ENCODE results near the gene DCP1A.
"Not testable (repeated sequence)": the region's sequence is repeated elsewhere in the genome, so short reads cannot be mapped to it uniquely, and the experiment has no call there.

The DCP1A gene

DNA sequence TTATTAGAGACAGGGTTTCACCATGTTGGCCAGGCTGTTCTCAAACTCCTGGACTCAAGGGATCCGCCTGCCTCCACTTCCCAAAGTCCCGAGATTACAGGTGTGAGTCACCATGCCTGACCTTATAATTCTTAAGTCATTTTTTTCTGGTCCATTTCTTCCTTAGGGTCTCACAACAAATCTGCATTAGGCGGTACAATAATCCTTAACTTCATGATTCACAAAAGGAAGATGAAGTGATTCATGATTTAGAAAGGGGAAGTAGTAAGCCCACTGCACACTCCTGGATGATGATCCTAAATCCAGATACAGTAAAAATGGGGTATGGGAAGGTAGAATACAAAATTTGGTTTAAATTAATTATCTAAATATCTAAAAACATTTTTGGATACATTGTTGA, 46.5 kb downstream of the DCP1A start:
- H3K4me1 ChIP-seq (ENCODE audit: control insufficient read depth in 2 of 2, insufficient read depth in 2 of 2, low read length in 2 of 2) = no peaks in the 10 kb centered on the region
- H3K9ac ChIP-seq (ENCODE audit: low read depth in 1 of 2, low read length in 2 of 2) = no peak overlapping the region
- H3K27ac ChIP-seq (ENCODE audit: low read depth in 2 of 2, low read length in 2 of 2) = no peak overlapping the region
- no peak overlapping the region for H3K4me3 ChIP-seq (ENCODE audit: low read length in 2 of 2)
- no peaks in the 10 kb centered on the region for H3K27me3 ChIP-seq (ENCODE audit: control insufficient read depth in 2 of 2, insufficient read depth in 2 of 2, low read length in 2 of 2)
- peaks cover 28 to 33% of the 10 kb centered on the region in 2 donors for H3K36me3 ChIP-seq (ENCODE audit: control insufficient read depth in 2 of 2, insufficient read depth in 2 of 2, low read length in 2 of 2)
- H3K9me3 ChIP-seq (ENCODE audit: control insufficient read depth in 2 of 2, low read length in 2 of 2) = no peaks in the 10 kb centered on the region

DNA sequence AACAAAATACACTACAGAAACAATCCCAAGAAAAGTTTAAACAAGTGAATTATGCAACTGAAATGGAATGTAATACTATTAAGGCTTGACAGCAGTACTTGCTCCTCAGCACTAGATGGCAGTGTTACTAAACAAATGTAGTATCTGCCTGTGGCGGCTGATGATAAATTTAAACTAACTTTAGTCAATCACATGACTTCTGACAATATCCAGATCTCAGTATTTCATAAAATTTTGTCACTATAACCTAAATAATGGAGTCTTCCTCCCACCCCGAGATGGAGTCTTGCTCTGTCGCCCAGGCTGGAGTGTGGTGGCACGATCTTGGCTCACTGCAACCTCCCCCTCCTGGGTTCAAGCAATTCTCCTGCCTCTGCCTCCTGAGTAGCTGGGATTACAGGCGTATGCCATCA, 47.7 kb downstream of the DCP1A start:
- H3K9ac ChIP-seq (ENCODE audit: low read depth in 1 of 2, low read length in 2 of 2); H3K4me1 ChIP-seq (ENCODE audit: control insufficient read depth in 2 of 2, insufficient read depth in 2 of 2, low read length in 2 of 2); H3K27ac ChIP-seq (ENCODE audit: low read depth in 2 of 2, low read length in 2 of 2); H3K27me3 ChIP-seq (ENCODE audit: control insufficient read depth in 2 of 2, insufficient read depth in 2 of 2, low read length in 2 of 2); H3K9me3 ChIP-seq (ENCODE audit: control insufficient read depth in 2 of 2, low read length in 2 of 2); H3K4me3 ChIP-seq (ENCODE audit: low read length in 2 of 2): not testable (repeated sequence)
- peaks cover 27 to 31% of the 10 kb centered on the region in 2 donors for H3K36me3 ChIP-seq (ENCODE audit: control insufficient read depth in 2 of 2, insufficient read depth in 2 of 2, low read length in 2 of 2)

- Histone ChIP-seq H3K27me3 (ENCODE audit: control insufficient read depth in 2 of 2, insufficient read depth in 2 of 2, low read length in 2 of 2) (no peaks in the 10 kb centered on the region), H3K9me3 (ENCODE audit: control insufficient read depth in 2 of 2, low read length in 2 of 2) (no peaks in the 10 kb centered on the region), H3K4me3 (ENCODE audit: low read length in 2 of 2) (no peak overlapping the region), H3K27ac (ENCODE audit: low read depth in 2 of 2, low read length in 2 of 2) (no peak overlapping the region), H3K4me1 (ENCODE audit: control insufficient read depth in 2 of 2, insufficient read depth in 2 of 2, low read length in 2 of 2) (no peaks in the 10 kb centered on the region), H3K9ac (ENCODE audit: low read depth in 1 of 2, low read length in 2 of 2) (no peak overlapping the region), H3K36me3 (ENCODE audit: control insufficient read depth in 2 of 2, insufficient read depth in 2 of 2, low read length in 2 of 2) (peaks cover 24 to 26% of the 10 kb centered on the region in 2 donors)
Observed at GRCh38 chr3:53295410-53295809, 51.9 kb downstream of the DCP1A start.

DNA sequence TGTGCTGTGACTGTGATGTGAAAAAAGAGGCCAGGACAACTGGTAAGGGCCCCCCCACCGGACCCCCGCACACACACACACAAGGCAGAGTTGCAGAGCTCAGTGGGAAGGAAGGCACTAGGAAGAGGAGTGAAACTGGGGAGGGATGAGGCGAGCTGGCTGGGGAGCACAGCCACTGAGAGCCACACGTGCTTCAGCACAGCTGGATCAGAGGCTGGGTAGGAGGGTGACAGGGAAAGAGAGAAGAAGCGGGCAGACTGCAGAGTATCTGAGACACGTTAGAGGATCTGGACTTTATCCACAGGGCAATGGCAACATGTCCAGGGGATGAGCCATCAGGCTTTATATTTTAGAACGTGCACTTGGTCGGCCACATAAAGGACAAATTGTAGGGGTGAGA, 53.5 kb downstream of the DCP1A start:
- Histone ChIP-seq H3K27ac (ENCODE audit: low read depth in 2 of 2, low read length in 2 of 2) (no peak overlapping the region), H3K9me3 (ENCODE audit: control insufficient read depth in 2 of 2, low read length in 2 of 2) (no peaks in the 10 kb centered on the region), H3K4me3 (ENCODE audit: low read length in 2 of 2) (no peak overlapping the region), H3K27me3 (ENCODE audit: control insufficient read depth in 2 of 2, insufficient read depth in 2 of 2, low read length in 2 of 2) (no peaks in the 10 kb centered on the region), H3K36me3 (ENCODE audit: control insufficient read depth in 2 of 2, insufficient read depth in 2 of 2, low read length in 2 of 2) (peaks cover 20 to 25% of the 10 kb centered on the region in 2 donors), H3K4me1 (ENCODE audit: control insufficient read depth in 2 of 2, insufficient read depth in 2 of 2, low read length in 2 of 2) (no peaks in the 10 kb centered on the region), H3K9ac (ENCODE audit: low read depth in 1 of 2, low read length in 2 of 2) (no peak overlapping the region)

DNA sequence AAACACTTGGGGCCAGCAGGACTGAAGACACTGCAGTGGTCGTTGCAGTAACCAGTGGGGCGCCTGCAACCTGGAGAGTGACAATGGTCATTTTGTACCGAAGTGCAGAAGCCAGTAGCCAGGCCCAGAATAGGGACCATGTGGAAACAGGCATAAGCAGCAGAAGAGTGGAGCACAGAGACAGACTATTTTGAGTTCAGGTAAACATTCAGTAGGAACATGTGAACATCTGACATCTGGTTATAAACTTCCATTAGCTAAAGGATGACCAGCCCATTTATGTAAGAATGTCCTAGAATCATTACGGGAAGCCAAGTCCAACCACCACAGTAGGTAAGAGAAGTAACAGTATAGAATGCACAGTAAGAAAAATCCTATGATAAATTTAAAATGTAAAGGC, 59.1 kb downstream of the DCP1A start:
- Histone ChIP-seq H3K9me3 (ENCODE audit: control insufficient read depth in 2 of 2, low read length in 2 of 2) (no peaks in the 10 kb centered on the region), H3K27me3 (ENCODE audit: control insufficient read depth in 2 of 2, insufficient read depth in 2 of 2, low read length in 2 of 2) (no peaks in the 10 kb centered on the region), H3K4me1 (ENCODE audit: control insufficient read depth in 2 of 2, insufficient read depth in 2 of 2, low read length in 2 of 2) (no peaks in the 10 kb centered on the region), H3K36me3 (ENCODE audit: control insufficient read depth in 2 of 2, insufficient read depth in 2 of 2, low read length in 2 of 2) (peaks cover 21 to 39% of the 10 kb centered on the region in 2 donors), H3K27ac (ENCODE audit: low read depth in 2 of 2, low read length in 2 of 2) (no peak overlapping the region), H3K4me3 (ENCODE audit: low read length in 2 of 2) (no peak overlapping the region), H3K9ac (ENCODE audit: low read depth in 1 of 2, low read length in 2 of 2) (no peak overlapping the region)

- H3K27ac ChIP-seq (ENCODE audit: low read depth in 2 of 2, low read length in 2 of 2) = no peak overlapping the region
Observed at GRCh38 chr3:53287131-53287629, 60.2 kb downstream of the DCP1A start.

DNA sequence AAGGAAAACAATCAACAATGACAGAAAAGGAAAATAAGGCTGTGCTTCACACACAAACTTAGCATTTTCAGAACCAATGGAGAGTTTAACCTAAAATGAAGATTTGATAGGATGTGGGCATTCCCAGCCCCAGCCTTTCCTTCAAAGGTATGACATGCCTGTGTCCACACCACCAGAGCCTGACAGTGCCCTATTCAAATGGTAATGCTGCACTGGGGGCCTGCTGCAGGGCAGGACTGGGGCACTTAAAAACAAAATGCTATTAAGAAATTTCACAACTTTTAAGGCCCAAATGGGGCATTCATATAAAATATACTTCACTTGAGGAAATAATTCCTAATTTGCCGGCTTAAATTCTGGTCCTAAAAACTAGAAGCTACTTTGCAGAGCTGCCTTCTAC, 60.6 kb downstream of the DCP1A start:
- H3K27ac ChIP-seq (ENCODE audit: low read depth in 2 of 2, low read length in 2 of 2) = no peak overlapping the region

More at GRCh38 chr3:53287131-53287629, 60.2 kb downstream of the DCP1A start:
- Histone ChIP-seq H3K36me3 (ENCODE audit: control insufficient read depth in 2 of 2, insufficient read depth in 2 of 2, low read length in 2 of 2) (peaks cover 17 to 40% of the 10 kb centered on the region in 2 donors), H3K4me1 (ENCODE audit: control insufficient read depth in 2 of 2, insufficient read depth in 2 of 2, low read length in 2 of 2) (no peaks in the 10 kb centered on the region), H3K9ac (ENCODE audit: low read depth in 1 of 2, low read length in 2 of 2) (no peak overlapping the region), H3K9me3 (ENCODE audit: control insufficient read depth in 2 of 2, low read length in 2 of 2) (no peaks in the 10 kb centered on the region), H3K27me3 (ENCODE audit: control insufficient read depth in 2 of 2, insufficient read depth in 2 of 2, low read length in 2 of 2) (no peaks in the 10 kb centered on the region), H3K4me3 (ENCODE audit: low read length in 2 of 2) (no peak overlapping the region)

DNA sequence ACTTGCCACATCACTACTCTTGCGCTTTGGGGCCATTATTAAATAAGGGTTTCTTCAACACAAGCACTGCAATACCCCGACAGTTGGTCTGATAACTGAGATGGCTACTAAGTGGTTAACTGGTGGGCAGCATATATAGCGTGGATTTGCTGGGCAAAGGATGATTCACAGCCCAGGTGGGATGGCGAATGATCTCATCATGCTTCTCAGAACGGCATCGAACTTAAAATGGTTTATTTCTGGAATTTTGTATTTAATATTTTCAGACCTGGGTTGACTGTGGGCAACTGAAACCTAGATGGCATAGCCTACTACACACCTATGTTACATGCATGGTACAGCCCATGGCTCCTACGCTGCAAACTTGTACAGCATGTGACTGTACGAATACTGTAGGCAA, 64.8 kb downstream of the DCP1A start:
- Histone ChIP-seq H3K9me3 (ENCODE audit: control insufficient read depth in 2 of 2, low read length in 2 of 2) (no peaks in the 10 kb centered on the region), H3K27ac (ENCODE audit: low read depth in 2 of 2, low read length in 2 of 2) (no peak overlapping the region), H3K4me1 (ENCODE audit: control insufficient read depth in 2 of 2, insufficient read depth in 2 of 2, low read length in 2 of 2) (no peaks in the 10 kb centered on the region), H3K4me3 (ENCODE audit: low read length in 2 of 2) (no peak overlapping the region), H3K27me3 (ENCODE audit: control insufficient read depth in 2 of 2, insufficient read depth in 2 of 2, low read length in 2 of 2) (no peaks in the 10 kb centered on the region), H3K36me3 (ENCODE audit: control insufficient read depth in 2 of 2, insufficient read depth in 2 of 2, low read length in 2 of 2) (peaks cover 4 to 25% of the 10 kb centered on the region in 2 donors), H3K9ac (ENCODE audit: low read depth in 1 of 2, low read length in 2 of 2) (no peak overlapping the region)

More for the DNA sequence above, 60.6 kb downstream of the DCP1A start:
- Histone ChIP-seq H3K4me1 (ENCODE audit: control insufficient read depth in 2 of 2, insufficient read depth in 2 of 2, low read length in 2 of 2) (no peaks in the 10 kb centered on the region), H3K9ac (ENCODE audit: low read depth in 1 of 2, low read length in 2 of 2) (no peak overlapping the region), H3K4me3 (ENCODE audit: low read length in 2 of 2) (no peak overlapping the region), H3K9me3 (ENCODE audit: control insufficient read depth in 2 of 2, low read length in 2 of 2) (no peaks in the 10 kb centered on the region), H3K27me3 (ENCODE audit: control insufficient read depth in 2 of 2, insufficient read depth in 2 of 2, low read length in 2 of 2) (no peaks in the 10 kb centered on the region), H3K36me3 (ENCODE audit: control insufficient read depth in 2 of 2, insufficient read depth in 2 of 2, low read length in 2 of 2) (peaks cover 13 to 35% of the 10 kb centered on the region in 2 donors)

DNA sequence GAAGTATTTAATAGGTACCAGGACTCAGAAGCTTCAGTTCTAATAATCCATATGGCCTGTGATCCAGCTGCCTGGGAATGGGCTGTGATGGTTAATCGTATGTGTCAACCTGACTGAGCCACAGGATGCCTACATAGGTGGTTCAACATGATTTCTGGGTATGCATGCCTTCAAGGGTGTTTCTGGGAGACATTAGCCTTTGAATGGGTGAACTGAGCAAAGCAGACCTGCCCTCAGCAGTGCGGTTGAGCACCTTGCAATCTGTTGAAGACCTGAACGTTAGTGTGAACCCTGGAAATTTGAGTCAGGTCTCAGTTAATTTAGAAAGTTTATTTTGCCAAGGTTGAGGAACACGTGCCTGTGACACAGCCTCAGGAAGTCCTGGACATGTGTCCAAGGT, 68.7 kb downstream of the DCP1A start:
- Histone ChIP-seq H3K4me1 (ENCODE audit: control insufficient read depth in 2 of 2, insufficient read depth in 2 of 2, low read length in 2 of 2) (peaks cover 0 to 2% of the 10 kb centered on the region in 2 donors), H3K27me3 (ENCODE audit: control insufficient read depth in 2 of 2, insufficient read depth in 2 of 2, low read length in 2 of 2) (no peaks in the 10 kb centered on the region), H3K27ac (ENCODE audit: low read depth in 2 of 2, low read length in 2 of 2) (no peak overlapping the region), H3K9ac (ENCODE audit: low read depth in 1 of 2, low read length in 2 of 2) (no peak overlapping the region), H3K9me3 (ENCODE audit: control insufficient read depth in 2 of 2, low read length in 2 of 2) (no peaks in the 10 kb centered on the region), H3K4me3 (ENCODE audit: low read length in 2 of 2) (no peak overlapping the region), H3K36me3 (ENCODE audit: control insufficient read depth in 2 of 2, insufficient read depth in 2 of 2, low read length in 2 of 2) (peaks cover under 1 to 6% of the 10 kb centered on the region in 2 donors)

DNA sequence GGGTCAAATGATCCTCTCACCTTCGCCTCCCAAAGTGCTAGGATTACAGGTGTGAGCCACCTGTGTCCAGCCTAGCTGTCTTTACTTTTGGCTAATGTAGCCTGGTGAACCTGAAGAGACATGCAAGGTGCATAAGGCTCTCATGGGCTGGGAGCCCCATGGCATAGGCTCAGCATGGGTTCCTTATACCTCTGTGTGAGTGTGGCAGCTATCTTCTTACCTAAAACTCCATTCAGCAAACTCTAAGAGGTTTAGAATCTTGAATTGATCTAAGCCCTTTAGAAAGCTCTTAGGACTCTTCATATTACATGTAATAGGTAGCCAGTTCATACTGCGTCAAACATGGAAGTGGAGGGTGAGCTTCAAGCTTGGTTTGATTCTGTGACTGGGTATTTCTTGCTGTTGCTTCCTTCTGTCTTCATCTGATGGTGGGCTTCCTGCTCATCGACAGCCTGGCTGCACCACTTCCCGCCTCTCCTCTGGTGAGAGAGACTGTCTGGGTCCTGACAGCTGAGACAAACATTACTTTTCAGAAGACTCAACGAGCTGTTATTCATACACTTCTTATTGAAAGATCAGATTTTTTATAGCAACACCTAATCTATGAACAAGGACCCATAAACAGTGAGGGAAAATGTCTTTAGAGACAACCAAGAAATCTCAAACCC, 72.3 kb downstream of the DCP1A start:
- Histone ChIP-seq H3K36me3 (ENCODE audit: control insufficient read depth in 2 of 2, insufficient read depth in 2 of 2, low read length in 2 of 2) (no peaks in the 10 kb centered on the region), H3K27me3 (ENCODE audit: control insufficient read depth in 2 of 2, insufficient read depth in 2 of 2, low read length in 2 of 2) (no peaks in the 10 kb centered on the region), H3K9me3 (ENCODE audit: control insufficient read depth in 2 of 2, low read length in 2 of 2) (no peaks in the 10 kb centered on the region), H3K27ac (ENCODE audit: low read depth in 2 of 2, low read length in 2 of 2) (no peak overlapping the region), H3K4me1 (ENCODE audit: control insufficient read depth in 2 of 2, insufficient read depth in 2 of 2, low read length in 2 of 2) (peaks cover 2 to 4% of the 10 kb centered on the region in 2 donors), H3K4me3 (ENCODE audit: low read length in 2 of 2) (no peak overlapping the region), H3K9ac (ENCODE audit: low read depth in 1 of 2, low read length in 2 of 2) (no peak overlapping the region)

Measured in mucosa of rectum (tissue), 2 donors.